ENCODE measurements around the gene ZNF385C.

DNA sequence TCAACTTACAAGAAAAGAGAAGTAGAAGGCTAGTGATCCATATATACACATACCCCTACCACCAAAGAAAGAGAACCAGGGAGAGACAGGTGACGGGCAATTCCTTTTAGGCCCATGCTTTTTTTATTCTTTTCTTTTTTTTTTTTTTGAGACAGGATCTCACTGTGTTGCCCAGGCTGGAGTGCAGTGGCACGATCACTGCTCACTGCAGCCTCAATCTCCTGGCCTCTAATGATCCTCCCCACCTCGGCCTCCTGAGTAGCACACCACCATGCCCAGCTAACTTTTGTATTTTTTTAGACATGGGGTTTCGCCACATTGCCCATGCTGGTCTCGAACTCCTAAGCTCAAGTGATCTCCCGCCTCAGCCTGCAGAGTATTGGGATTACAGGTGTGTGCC lies 29.1 kb upstream of the ZNF385C start:
- no peak for TF ChIP-seq CTCF (IDR thresholded peaks at IDR 0.05)
- TF ChIP-seq IRF2 (CRISPR knock-in tag; IDR thresholded peaks at IDR 0.05; ENCODE audit: borderline replicate concordance, low read depth), result no peak
- no peak for TF ChIP-seq ZNF232 (CRISPR knock-in tag; IDR thresholded peaks at IDR 0.05)
- no peak for TF ChIP-seq SP1 (CRISPR knock-in tag; conservative IDR thresholded peaks at IDR 0.05)
- TF ChIP-seq, protein P1, sequence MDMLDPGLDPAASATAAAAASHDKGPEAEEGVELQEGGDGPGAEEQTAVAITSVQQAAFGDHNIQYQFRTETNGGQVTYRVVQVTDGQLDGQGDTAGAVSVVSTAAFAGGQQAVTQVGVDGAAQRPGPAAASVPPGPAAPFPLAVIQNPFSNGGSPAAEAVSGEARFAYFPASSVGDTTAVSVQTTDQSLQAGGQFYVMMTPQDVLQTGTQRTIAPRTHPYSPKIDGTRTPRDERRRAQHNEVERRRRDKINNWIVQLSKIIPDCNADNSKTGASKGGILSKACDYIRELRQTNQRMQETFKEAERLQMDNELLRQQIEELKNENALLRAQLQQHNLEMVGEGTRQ (CRISPR knock-in tag; IDR thresholded peaks at IDR 0.05), result no peak
- TF ChIP-seq, protein P2, sequence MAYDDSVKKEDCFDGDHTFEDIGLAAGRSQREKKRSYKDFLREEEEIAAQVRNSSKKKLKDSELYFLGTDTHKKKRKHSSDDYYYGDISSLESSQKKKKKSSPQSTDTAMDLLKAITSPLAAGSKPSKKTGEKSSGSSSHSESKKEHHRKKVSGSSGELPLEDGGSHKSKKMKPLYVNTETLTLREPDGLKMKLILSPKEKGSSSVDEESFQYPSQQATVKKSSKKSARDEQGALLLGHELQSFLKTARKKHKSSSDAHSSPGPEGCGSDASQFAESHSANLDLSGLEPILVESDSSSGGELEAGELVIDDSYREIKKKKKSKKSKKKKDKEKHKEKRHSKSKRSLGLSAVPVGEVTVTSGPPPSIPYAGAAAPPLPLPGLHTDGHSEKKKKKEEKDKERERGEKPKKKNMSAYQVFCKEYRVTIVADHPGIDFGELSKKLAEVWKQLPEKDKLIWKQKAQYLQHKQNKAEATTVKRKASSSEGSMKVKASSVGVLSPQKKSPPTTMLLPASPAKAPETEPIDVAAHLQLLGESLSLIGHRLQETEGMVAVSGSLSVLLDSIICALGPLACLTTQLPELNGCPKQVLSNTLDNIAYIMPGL (CRISPR knock-in tag; IDR thresholded peaks at IDR 0.05), result no peak
- no peak for TF ChIP-seq MAX (CRISPR knock-in tag; IDR thresholded peaks at IDR 0.05)
- TF ChIP-seq FOXJ3 (CRISPR knock-in tag; IDR thresholded peaks at IDR 0.05; ENCODE audit: borderline replicate concordance), result no peak
